Mucosa of descending colon (tissue), 3 donors: Measurements from ENCODE around the gene PXYLP1. TPM values are rescaled to one million over a fixed set of nuclear protein-coding genes. Genes with fewer than 3 reads are reported as not detected.

Source experiments
- ATAC-seq: fragments of 200-7000 bp; cut with Tn5 transposase; one replicate; pipeline ENCODE4 v1.9.1; 2020; ENCODE audit warnings: mild to moderate bottlenecking, moderate library complexity
- DNase-seq, 3 donors: peaks; one replicate each; pipeline ENCODE4 v3.0.0-alpha.2; 2020
- H3K36me3 ChIP-seq: fragments of 200-600 bp; one replicate; pipeline ENCODE4 v1.8.0; 2021; ENCODE audit warnings: low read depth, mild to moderate bottlenecking
- H3K4me1 ChIP-seq: fragments of 200-600 bp; one replicate; pipeline ENCODE4 v1.8.0; 2021; ENCODE audit warnings: low read depth, mild to moderate bottlenecking
- H3K4me3 ChIP-seq: fragments of 200-600 bp; one replicate; pipeline ENCODE4 v1.8.0; 2021; ENCODE audit warnings: mild to moderate bottlenecking
- H3K9me3 ChIP-seq: fragments of 200-600 bp; one replicate; pipeline ENCODE4 v1.8.0; 2021; ENCODE audit warnings: mild to moderate bottlenecking
- intact Hi-C, 2 donors: fragments of 100-400 bp; cut with DNase I in 1 of 2; cut with micrococcal nuclease in 1 of 2; formaldehyde crosslinking; loops; one replicate each; pipeline versions ENCODE4 v1.11.0 to v1.11.1; 2022; cut with DNase I, micrococcal nuclease
- total RNA-seq, 3 donors: library from RNA; stranded (reverse); fragmentation: NEBNext Ultra II Directional in 2 of 3; extraction: Animal tissue kit (Norgen Biotek cat#: 25700) in 2 of 3; gene quantifications; one replicate each; pipeline versions ENCODE4 v1.2.1 to v1.2.4, GENCODE V29; 2021 to 2023
- TF ChIP-seq, protein P1 (sequence below): fragments of 200-600 bp; IDR thresholded peaks from one replicate; pipeline ENCODE4 v1.8.0; 2022; ENCODE audit warnings: antibody characterized with exemption, mild to moderate bottlenecking
- donor health status: DM: no; HTN: no; CAD: no; lungs with moderate emphysema.
- donor health status: DM: no; HTN: no; CAD: no.
- donor health status: DM: no; HTN: yes; CAD: no.

PXYLP1 gene
- total RNA-seq, 3 donors from 2014 or later: 9.9 to 13.7 (median 10.5) TPM

DNA sequence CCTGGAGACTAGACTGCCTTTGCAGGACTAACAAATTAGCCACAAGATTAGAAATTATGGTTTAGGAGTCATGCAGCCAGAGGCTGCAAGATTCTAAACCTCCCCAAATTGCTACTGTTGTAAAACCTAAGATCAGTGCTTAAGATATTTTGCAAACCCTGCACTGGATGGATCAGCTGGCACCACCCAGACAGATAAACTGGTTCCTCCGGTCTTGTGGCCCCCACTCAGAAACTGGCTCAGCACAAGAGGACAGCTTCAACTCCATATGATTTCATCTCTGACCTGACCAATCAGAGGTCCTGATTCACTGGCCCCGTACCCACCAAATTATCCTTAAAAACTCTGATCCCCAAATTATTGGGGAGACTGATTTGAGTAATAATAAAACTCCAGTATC is 19.5 kb upstream of the PXYLP1 start:
- intact Hi-C loops: no loop called here
- no peak overlapping the region for H3K4me3 ChIP-seq
- DNase-seq (no peak), ATAC-seq (no peak)
- TF ChIP-seq, protein P1, sequence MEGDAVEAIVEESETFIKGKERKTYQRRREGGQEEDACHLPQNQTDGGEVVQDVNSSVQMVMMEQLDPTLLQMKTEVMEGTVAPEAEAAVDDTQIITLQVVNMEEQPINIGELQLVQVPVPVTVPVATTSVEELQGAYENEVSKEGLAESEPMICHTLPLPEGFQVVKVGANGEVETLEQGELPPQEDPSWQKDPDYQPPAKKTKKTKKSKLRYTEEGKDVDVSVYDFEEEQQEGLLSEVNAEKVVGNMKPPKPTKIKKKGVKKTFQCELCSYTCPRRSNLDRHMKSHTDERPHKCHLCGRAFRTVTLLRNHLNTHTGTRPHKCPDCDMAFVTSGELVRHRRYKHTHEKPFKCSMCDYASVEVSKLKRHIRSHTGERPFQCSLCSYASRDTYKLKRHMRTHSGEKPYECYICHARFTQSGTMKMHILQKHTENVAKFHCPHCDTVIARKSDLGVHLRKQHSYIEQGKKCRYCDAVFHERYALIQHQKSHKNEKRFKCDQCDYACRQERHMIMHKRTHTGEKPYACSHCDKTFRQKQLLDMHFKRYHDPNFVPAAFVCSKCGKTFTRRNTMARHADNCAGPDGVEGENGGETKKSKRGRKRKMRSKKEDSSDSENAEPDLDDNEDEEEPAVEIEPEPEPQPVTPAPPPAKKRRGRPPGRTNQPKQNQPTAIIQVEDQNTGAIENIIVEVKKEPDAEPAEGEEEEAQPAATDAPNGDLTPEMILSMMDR: no peak
- H3K4me1 ChIP-seq: no peaks in the 10 kb centered on the region
- H3K36me3 ChIP-seq: no peaks in the 10 kb centered on the region
- H3K9me3 ChIP-seq: no peaks in the 10 kb centered on the region

DNA sequence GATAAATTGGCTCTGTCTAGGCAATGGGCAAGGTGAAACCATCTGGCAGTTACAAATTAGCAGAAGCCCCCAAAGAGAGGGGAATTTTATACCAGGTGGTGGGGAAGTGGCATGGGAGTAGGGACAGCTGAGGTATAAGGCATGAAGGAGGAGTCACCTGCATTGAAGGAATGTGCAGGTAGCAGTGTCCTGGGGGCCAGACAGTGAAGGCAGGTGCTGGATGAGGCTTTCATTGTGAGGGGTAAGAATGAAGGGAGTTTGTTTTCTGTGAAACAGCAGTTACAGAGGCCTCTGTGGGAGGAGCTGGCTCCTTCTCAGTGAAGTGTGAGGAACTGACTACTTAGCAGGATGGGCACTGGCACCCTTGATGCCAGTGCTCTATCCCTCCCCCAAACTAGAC is 19.1 kb upstream of the PXYLP1 start:
- intact Hi-C loops: no loop called here
- TF ChIP-seq, protein P1: no peak
- Histone ChIP-seq H3K4me1 (no peaks in the 10 kb centered on the region), H3K9me3 (no peaks in the 10 kb centered on the region), H3K36me3 (no peaks in the 10 kb centered on the region), H3K4me3 (no peak overlapping the region)
- no peak for DNase-seq
- no peak for ATAC-seq

DNA sequence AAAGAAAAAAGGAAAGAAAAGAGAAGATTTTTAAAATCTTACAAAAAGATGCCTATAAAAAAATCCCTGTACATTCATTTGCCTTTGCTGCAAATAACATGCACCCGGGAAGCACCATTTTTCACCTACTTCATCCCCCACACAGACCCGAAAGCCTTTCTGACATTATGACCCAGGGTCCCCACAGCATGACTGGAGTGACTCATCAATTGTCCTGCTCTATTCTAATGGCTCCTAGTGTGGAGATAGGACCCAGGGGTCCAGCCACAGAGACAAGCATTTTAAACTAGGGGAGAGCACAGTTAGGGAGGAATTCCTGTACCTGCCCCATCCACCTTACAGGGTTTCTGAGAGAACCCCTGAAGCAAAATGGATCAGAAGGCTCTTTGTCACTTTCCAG is 14.7 kb upstream of the PXYLP1 start:
- intact Hi-C loops: no loop called here
- Histone ChIP-seq H3K4me1 (no peaks in the 10 kb centered on the region), H3K9me3 (no peaks in the 10 kb centered on the region), H3K4me3 (no peak overlapping the region), H3K36me3 (no peaks in the 10 kb centered on the region)
- ATAC-seq (no peak), DNase-seq (no peak)
- TF ChIP-seq, protein P1: no peak

DNA sequence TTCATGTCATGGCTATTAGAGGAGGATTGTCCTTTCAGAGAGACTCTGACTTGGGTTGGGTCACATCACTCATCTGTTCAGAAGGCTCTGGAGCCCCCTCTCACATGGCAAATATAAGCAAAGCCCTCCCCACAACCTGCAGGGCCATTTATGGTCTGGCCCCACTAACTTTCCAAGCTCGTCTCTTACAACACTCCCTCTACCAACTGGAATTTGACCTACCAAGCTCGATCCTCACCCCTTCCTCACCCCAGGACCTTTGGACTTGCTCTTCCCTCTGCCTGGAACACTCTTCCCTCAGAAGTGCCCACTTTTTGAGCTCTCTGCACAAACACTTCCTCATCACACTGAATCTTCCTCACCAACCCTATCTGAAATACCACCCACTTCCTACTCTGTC is 14.2 kb upstream of the PXYLP1 start:
- ATAC-seq (no peak), DNase-seq (no peak)
- no peaks in the 10 kb centered on the region for H3K4me1 ChIP-seq
- no peak overlapping the region for H3K4me3 ChIP-seq
- intact Hi-C loops: no loop called here
- no peaks in the 10 kb centered on the region for H3K9me3 ChIP-seq
- TF ChIP-seq, protein P1: no peak
- no peaks in the 10 kb centered on the region for H3K36me3 ChIP-seq

DNA sequence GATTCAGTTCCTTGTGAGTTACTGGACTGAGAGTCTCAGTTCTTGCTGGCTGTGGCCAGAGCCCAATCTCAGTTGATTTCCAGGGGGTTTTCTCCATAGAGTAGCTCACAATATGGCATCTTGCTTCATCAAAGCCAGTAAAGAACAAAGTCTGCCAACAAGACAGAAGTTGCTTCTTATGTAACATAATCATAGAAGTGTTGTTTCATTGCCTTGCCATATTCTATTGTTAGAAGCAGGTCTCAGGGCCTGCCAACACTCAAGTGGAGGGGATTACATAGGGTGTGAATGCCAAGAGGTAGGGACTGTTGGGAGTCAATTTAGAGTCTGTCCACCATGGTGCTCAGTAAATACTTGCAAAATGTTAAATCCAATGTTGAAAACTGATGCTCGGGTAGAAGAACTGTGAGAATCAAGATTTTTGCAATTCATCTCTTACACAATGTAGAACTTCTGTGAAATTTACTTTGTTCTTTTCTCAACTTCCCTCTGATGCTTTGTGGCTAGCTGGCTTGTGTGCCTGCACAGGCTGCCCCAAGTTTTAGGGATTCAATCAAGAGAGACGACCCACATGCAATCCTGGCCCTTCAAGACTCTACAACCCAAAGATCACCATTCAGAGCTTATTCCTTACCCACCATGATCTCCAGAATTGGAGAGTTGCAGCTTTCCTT is 13.3 kb upstream of the PXYLP1 start:
- Histone ChIP-seq H3K9me3 (no peaks in the 10 kb centered on the region), H3K4me1 (no peaks in the 10 kb centered on the region), H3K4me3 (no peak overlapping the region), H3K36me3 (no peaks in the 10 kb centered on the region)
- intact Hi-C loops: no loop called here
- DNase-seq (no peak), ATAC-seq (no peak)
- TF ChIP-seq, protein P1: no peak

DNA sequence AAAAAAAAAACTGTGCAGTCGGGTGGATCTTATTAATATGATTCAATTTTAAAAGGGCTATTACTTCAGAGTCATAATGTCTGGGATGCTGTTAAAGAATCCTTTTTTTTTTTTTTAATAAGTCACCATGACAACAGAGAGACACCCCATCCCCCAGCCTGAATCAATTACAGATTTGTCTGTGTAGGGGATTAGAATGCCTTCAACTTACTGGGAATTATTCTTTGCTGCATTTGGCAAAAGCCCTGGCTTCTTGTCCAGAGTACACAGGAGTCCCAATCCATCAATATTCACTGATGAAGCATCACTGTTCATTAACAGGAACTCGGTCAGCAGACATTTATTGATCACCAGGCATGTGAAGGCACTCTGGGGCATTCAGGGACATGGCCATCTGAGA is 12.7 kb upstream of the PXYLP1 start:
- DNase-seq (no peak), ATAC-seq (no peak)
- H3K4me3 ChIP-seq: no peak overlapping the region
- H3K9me3 ChIP-seq: no peaks in the 10 kb centered on the region
- intact Hi-C loops: no loop called here
- TF ChIP-seq, protein P1: no peak
- H3K36me3 ChIP-seq: no peaks in the 10 kb centered on the region
- H3K4me1 ChIP-seq: no peaks in the 10 kb centered on the region
